Thymus (tissue), 11 donors: Measurements from ENCODE around the gene ANO3. TPM values are rescaled to one million over a fixed set of nuclear protein-coding genes. Genes with fewer than 3 reads are reported as not detected.

Experiments
- DNase-seq, 9 donors: peaks; one replicate each; pipeline ENCODE4 v3.0.0-alpha.2; 2013; ENCODE audit warnings: low spot score in 9 of 9, low read depth in 6 of 9, missing footprints in 1 of 9
- H3K27ac ChIP-seq, 2 donors: one replicate each; pipeline ENCODE4 v1.5.1; 2013; ENCODE audit warnings: control low read depth in 1 of 2, low read depth in 1 of 2, low read length in 1 of 2, mild to moderate bottlenecking in 1 of 2, moderate library complexity in 1 of 2
- H3K27me3 ChIP-seq, 2 donors: one replicate each; pipeline ENCODE4 v1.5.1; 2013; ENCODE audit warnings: low read length in 1 of 2; ENCODE audit not compliant: control insufficient read depth in 2 of 2, insufficient read depth in 1 of 2
- H3K36me3 ChIP-seq, 2 donors: one replicate each; pipeline ENCODE4 v1.5.1; 2013; ENCODE audit warnings: low read length in 1 of 2, mild to moderate bottlenecking in 1 of 2, moderate library complexity in 1 of 2; ENCODE audit not compliant: control insufficient read depth in 2 of 2, insufficient read depth in 2 of 2
- H3K4me1 ChIP-seq, 2 donors: one replicate each; pipeline ENCODE4 v1.5.1; 2013; ENCODE audit warnings: low read length in 2 of 2; ENCODE audit not compliant: control insufficient read depth in 2 of 2, insufficient read depth in 2 of 2
- H3K4me3 ChIP-seq, 2 donors: one replicate each; pipeline ENCODE4 v1.5.1; 2013; ENCODE audit warnings: low read length in 2 of 2, control low read depth in 1 of 2, mild to moderate bottlenecking in 1 of 2
- H3K9me3 ChIP-seq, 2 donors: one replicate each; pipeline ENCODE4 v1.5.1; 2013; ENCODE audit warnings: low read length in 1 of 2, mild to moderate bottlenecking in 1 of 2; ENCODE audit not compliant: control insufficient read depth in 2 of 2, insufficient read depth in 1 of 2
- WGBS: extraction: QIAGEN DNeasy Blood & Tissue Kit; methylation state at CpG from one replicate; pipeline ENCODE4 v1.1.7; 2013; 5-methylcytosine and 5-hydroxymethylcytosine counted together
- polyA plus RNA-seq: library from polyadenylated mRNA; stranded (reverse); fragments of 200-250 nt; gene quantifications from one replicate; pipeline ENCODE4 v1.2.3, GENCODE V29; 2013
- total RNA-seq: library from RNA; stranded (reverse); fragments of 120-200 nt; gene quantifications from one replicate; pipeline ENCODE4 v1.2.4, GENCODE V29; 2013
- donor health status: healthy.

ANO3 gene
- total and polyA plus RNA-seq, 2 donors: 0.09 to 0.25 TPM

- DNase-seq: no peak
- Histone ChIP-seq H3K9me3 (no peaks in the 10 kb centered on the region), H3K36me3 (no peaks in the 10 kb centered on the region), H3K27ac (peak within 1 kb of the TSS; percentile 58 to 67), H3K27me3 (no peaks in the 10 kb centered on the region), H3K4me3 (no peak within 1 kb of the TSS), H3K4me1 (no peaks in the 10 kb centered on the region)
- WGBS: 83% methylated on average over 12 of the region's 12 CpGs
Measured at GRCh38 chr11:26571861-26572654, 240.1 kb downstream of the ANO3 start, which contains the start of gene MUC15. Gene MUC15 (minus strand): TSS chr11:26572263. CDS start chr11:26567094, 5,169 bp downstream.

GRCh38 chr11:26572770-26573402, 241.0 kb downstream of the ANO3 start:
- peak in 1 of 9 donors; percentile 14 for DNase-seq
- no peaks in the 10 kb centered on the region for H3K27me3 ChIP-seq
- 88% methylated on average over 11 of the region's 11 CpGs for WGBS
- H3K36me3 ChIP-seq: no peaks in the 10 kb centered on the region
- H3K27ac ChIP-seq: peak overlapping the region in 1 of 2 donors; percentile 67
- no peaks in the 10 kb centered on the region for H3K4me1 ChIP-seq
- no peaks in the 10 kb centered on the region for H3K9me3 ChIP-seq
- H3K4me3 ChIP-seq: no peak overlapping the region

GRCh38 chr11:26573896-26574295, 242.0 kb downstream of the ANO3 start:
- Histone ChIP-seq H3K36me3 (no peaks in the 10 kb centered on the region), H3K27ac (peak overlapping the region in 1 of 2 donors; percentile 29), H3K4me1 (no peaks in the 10 kb centered on the region), H3K9me3 (no peaks in the 10 kb centered on the region), H3K27me3 (no peaks in the 10 kb centered on the region), H3K4me3 (no peak overlapping the region)
- no peak for DNase-seq
- WGBS: 74% methylated on average over 2 of the region's 2 CpGs

- DNase-seq: no peak
- Histone ChIP-seq H3K4me3 (no peak overlapping the region), H3K9me3 (no peaks in the 10 kb centered on the region), H3K27me3 (no peaks in the 10 kb centered on the region), H3K4me1 (no peaks in the 10 kb centered on the region), H3K27ac (no peak overlapping the region), H3K36me3 (no peaks in the 10 kb centered on the region)
- WGBS: 91% methylated on average over 5 of the region's 5 CpGs
Measured at GRCh38 chr11:26575946-26576345, 244.0 kb downstream of the ANO3 start.

GRCh38 chr11:26578998-26579661, 247.2 kb downstream of the ANO3 start:
- no peak for DNase-seq
- H3K36me3 ChIP-seq: no peaks in the 10 kb centered on the region
- no peak overlapping the region for H3K27ac ChIP-seq

GRCh38 chr11:26579683-26580082, 247.8 kb downstream of the ANO3 start:
- Histone ChIP-seq H3K27ac (no peak overlapping the region), H3K9me3 (no peaks in the 10 kb centered on the region), H3K4me1 (no peaks in the 10 kb centered on the region), H3K27me3 (no peaks in the 10 kb centered on the region), H3K4me3 (no peak overlapping the region), H3K36me3 (no peaks in the 10 kb centered on the region)
- 79% methylated on average over 2 of the region's 2 CpGs for WGBS
- no peak for DNase-seq

More at GRCh38 chr11:26578998-26579661, 247.2 kb downstream of the ANO3 start:
- Histone ChIP-seq H3K27me3 (no peaks in the 10 kb centered on the region), H3K4me1 (no peaks in the 10 kb centered on the region), H3K9me3 (no peaks in the 10 kb centered on the region), H3K4me3 (no peak overlapping the region)
- WGBS: 59% methylated on average over 1 of the region's 1 CpG

GRCh38 chr11:26580929-26581328, 249.0 kb downstream of the ANO3 start:
- Histone ChIP-seq H3K27ac (no peak overlapping the region), H3K9me3 (no peaks in the 10 kb centered on the region), H3K4me3 (no peak overlapping the region), H3K4me1 (no peaks in the 10 kb centered on the region), H3K36me3 (no peaks in the 10 kb centered on the region), H3K27me3 (no peaks in the 10 kb centered on the region)
- no peak for DNase-seq
- WGBS: 85% methylated on average over 3 of the region's 3 CpGs

GRCh38 chr11:26583550-26583949, 251.6 kb downstream of the ANO3 start:
- no peaks in the 10 kb centered on the region for H3K36me3 ChIP-seq
- peak in 2 of 9 donors; percentile 4 to 35 for DNase-seq
- H3K27ac ChIP-seq: peak overlapping the region in 1 of 2 donors; percentile 58
- no peak overlapping the region for H3K4me3 ChIP-seq
- no peaks in the 10 kb centered on the region for H3K4me1 ChIP-seq
- no peaks in the 10 kb centered on the region for H3K27me3 ChIP-seq
- WGBS: 72% methylated on average over 3 of the region's 3 CpGs
- no peaks in the 10 kb centered on the region for H3K9me3 ChIP-seq

- Histone ChIP-seq H3K4me3 (no peak overlapping the region), H3K36me3 (no peaks in the 10 kb centered on the region), H3K9me3 (no peaks in the 10 kb centered on the region), H3K27me3 (no peaks in the 10 kb centered on the region), H3K27ac (peak overlapping the region in 1 of 2 donors; percentile 18), H3K4me1 (no peaks in the 10 kb centered on the region)
- DNase-seq: peak in 1 of 9 donors; percentile 4
Measured at GRCh38 chr11:26584818-26585217, 252.9 kb downstream of the ANO3 start.
